HCT116 (cell line): ENCODE results near the gene SKIC8. TPM values are rescaled to one million over a fixed set of nuclear protein-coding genes. Genes with fewer than 3 reads are reported as not detected.

Experiments used
- ATAC-seq: fragments of 200-7000 bp; cut with Tn5 transposase; 2 replicates; pipeline ENCODE4 v1.9.1; 2020; ENCODE audit warnings: mild to moderate bottlenecking, moderate library complexity
- BruUV-seq: library from RNA; stranded (reverse); fragments of 400-500 nt; replicated peaks from 2 replicates; lab custom pipeline; 2021; lab: Mats Ljungman, UMichigan
- CTCF ChIA-PET: fragments of 300-600 bp; sonication (Branson Sonifier 250); formaldehyde crosslinking; loops from one replicate; lab custom pipeline; 2021; ENCODE audit warnings: antibody characterized with exemption; lab: Charles Lee
- POLR2A ChIA-PET: fragments of 300-600, 350-600 bp; sonication (Branson Sonifier 250); formaldehyde crosslinking; loops from one replicate; lab custom pipeline; 2021; ENCODE audit warnings: antibody characterized with exemption; lab: Charles Lee
- RAD21 ChIA-PET, 2 experiments: fragments of 300-600 bp; sonication (Branson Sonifier 250); formaldehyde crosslinking; loops; one replicate each; lab custom pipeline; 2023; ENCODE audit warnings: low total read pairs in 2 of 2; ENCODE audit not compliant: uncharacterized antibody in 2 of 2, unreplicated experiment in 2 of 2, low non-redundant PET in 1 of 2; lab: Charles Lee
- DNase-seq: peaks from one replicate; pipeline ENCODE4 v3.0.0-alpha.2; 2010; ENCODE audit warnings: low read depth, low spot score
- H2AFZ ChIP-seq: fragments of 200-600 bp; shearing (Covaris generic), sonication (generic); 2 replicates; pipeline ENCODE4 v1.6.1; 2017; ENCODE audit warnings: low read depth, mixed run types, mixed read lengths, antibody characterized with exemption, low read length; ENCODE audit not compliant: poor library complexity, severe bottlenecking
- H3K27ac ChIP-seq: 2 replicates; pipeline ENCODE4 v1.5.1; 2012; ENCODE audit warnings: low read depth, low read length
- H3K27me3 ChIP-seq: fragments of 200-600 bp; sonication (generic); 2 replicates; pipeline ENCODE4 v1.6.1; 2016; ENCODE audit warnings: mixed run types, low read length, mixed read lengths; ENCODE audit not compliant: insufficient read depth
- H3K36me3 ChIP-seq, 2 experiments: fragments of 200-500 bp in 1 of 2; fragments of 200-600 bp in 1 of 2; sonication (Bioruptor generic) in 1 of 2; sonication (generic) in 1 of 2; 2 replicates each; pipeline versions ENCODE4 v1.5.1 to v1.6.1; 2014 to 2016; ENCODE audit warnings: low read length in 2 of 2, inconsistent platforms in 1 of 2, mixed read lengths in 1 of 2, mixed run types in 1 of 2; ENCODE audit not compliant: insufficient read depth in 2 of 2, control insufficient read depth in 1 of 2
- H3K4me1 ChIP-seq, 2 experiments: fragments of 200-600 bp in 1 of 2; sonication (generic) in 1 of 2; 2 replicates each; pipeline versions ENCODE4 v1.5.1 to v1.6.1; 2012 to 2017; ENCODE audit warnings: low read length in 2 of 2, inconsistent platforms in 1 of 2, mild to moderate bottlenecking in 1 of 2, mixed read lengths in 1 of 2, mixed run types in 1 of 2, moderate library complexity in 1 of 2; ENCODE audit not compliant: insufficient read depth in 2 of 2, control insufficient read depth in 1 of 2
- H3K4me2 ChIP-seq: fragments of 200-600 bp; sonication (generic); 2 replicates; pipeline ENCODE4 v1.6.1; 2017; ENCODE audit warnings: mixed run types, low read length, mixed read lengths
- H3K4me3 ChIP-seq, 2 experiments: fragments of 200-600 bp in 1 of 2; sonication (generic) in 1 of 2; replicated peaks in 1 of 2; 2 replicates each; pipeline ENCODE4 v1.5.1; 2011 to 2016; ENCODE audit warnings: low read length in 2 of 2, control low read depth in 1 of 2, low read depth in 1 of 2, mild to moderate bottlenecking in 1 of 2, mixed read lengths in 1 of 2, mixed run types in 1 of 2
- H3K79me2 ChIP-seq: fragments of 200-600 bp; sonication (generic); 2 replicates; pipeline ENCODE4 v1.6.1; 2017; ENCODE audit warnings: mild to moderate bottlenecking, mixed run types, low read length, moderate library complexity, mixed read lengths; ENCODE audit not compliant: insufficient read depth
- H3K9ac ChIP-seq: fragments of 200-600 bp; sonication (generic); 2 replicates; pipeline ENCODE4 v1.6.1; 2016; ENCODE audit warnings: low read length, mixed read lengths
- H3K9me2 ChIP-seq: fragments of 200-600 bp; sonication (generic), shearing (Covaris generic); 2 replicates; pipeline ENCODE4 v1.6.1; 2017; ENCODE audit warnings: mixed run types, mild to moderate bottlenecking, moderate library complexity; ENCODE audit not compliant: insufficient read depth
- H3K9me3 ChIP-seq, 2 experiments: fragments of 200-500 bp in 1 of 2; fragments of 200-600 bp in 1 of 2; sonication (Bioruptor generic) in 1 of 2; sonication (generic) in 1 of 2; 2 replicates each; pipeline ENCODE4 v1.6.1; 2014 to 2017; ENCODE audit warnings: low read length in 2 of 2, mixed read lengths in 2 of 2, inconsistent platforms in 1 of 2, low read depth in 1 of 2, mild to moderate bottlenecking in 1 of 2, mixed run types in 1 of 2, moderate library complexity in 1 of 2; ENCODE audit not compliant: control insufficient read depth in 1 of 2, insufficient read depth in 1 of 2
- H4K20me1 ChIP-seq: fragments of 200-600 bp; sonication (generic), shearing (Covaris generic); 2 replicates; pipeline ENCODE4 v1.6.1; 2017; ENCODE audit warnings: mixed run types, mild to moderate bottlenecking, moderate library complexity; ENCODE audit not compliant: insufficient read depth
- EZH2 ChIP-seq: fragments of 200-600 bp; sonication (generic); IDR thresholded peaks from 2 replicates; pipeline ENCODE4 v1.6.1; 2017; ENCODE audit warnings: antibody characterized with exemption, mixed run types
- FOSL1 ChIP-seq: IDR thresholded peaks from 2 replicates; pipeline ENCODE4 v1.6.1; 2012; ENCODE audit warnings: low read depth
- JUND ChIP-seq: IDR thresholded peaks from 2 replicates; pipeline ENCODE4 v1.6.1; 2012
- POLR2AphosphoS5 ChIP-seq: IDR thresholded peaks from 2 replicates; pipeline ENCODE4 v1.6.1; 2011; ENCODE audit warnings: mild to moderate bottlenecking, low read depth, low read length, moderate library complexity
- SP1 ChIP-seq: IDR thresholded peaks from 2 replicates; pipeline ENCODE4 v1.6.1; 2012; ENCODE audit warnings: low read depth
- SRF ChIP-seq: IDR thresholded peaks from 2 replicates; pipeline ENCODE4 v1.6.1; 2012; ENCODE audit warnings: low read depth
- TCF7L2 ChIP-seq: IDR thresholded peaks from 2 replicates; pipeline ENCODE4 v1.7.0; 2011; ENCODE audit warnings: borderline replicate concordance, inconsistent platforms; ENCODE audit not compliant: insufficient read depth, insufficient read length; ENCODE audit errors: extremely low read depth
- YY1 ChIP-seq: IDR thresholded peaks from 2 replicates; pipeline ENCODE4 v1.6.1; 2011; ENCODE audit warnings: low read length, low read depth, moderate library complexity, mild to moderate bottlenecking; ENCODE audit not compliant: insufficient replicate concordance; ENCODE audit errors: extremely low read depth
- ZNF274 ChIP-seq: fragments of 200-500 bp; sonication (Bioruptor generic); IDR thresholded peaks from 2 replicates; pipeline ENCODE4 v1.6.1; 2014; ENCODE audit warnings: mild to moderate bottlenecking, low read depth, low read length, inconsistent platforms
- intact Hi-C: fragments of 100-400 bp; cut with micrococcal nuclease; formaldehyde crosslinking; loops from 2 replicates; pipeline ENCODE4 v1.10.0; 2022
- total RNA-seq: library from RNA; stranded (reverse); gene quantifications from one replicate; pipeline ENCODE4 v1.2.1, GENCODE V29; 2021; ENCODE audit not compliant: unreplicated experiment
- TF ChIP-seq, protein P1 (sequence below): IDR thresholded peaks from 2 replicates; pipeline ENCODE4 v1.6.1; 2012
- TF ChIP-seq, protein P2 (sequence below): IDR thresholded peaks from 2 replicates; pipeline ENCODE4 v1.6.1; 2011; ENCODE audit warnings: mild to moderate bottlenecking, low read length, moderate library complexity; ENCODE audit not compliant: insufficient replicate concordance; ENCODE audit errors: extremely low read depth
- TF ChIP-seq, protein P3 (sequence below): IDR thresholded peaks from 2 replicates; pipeline ENCODE4 v1.6.1; 2012
- TF ChIP-seq, protein P4 (sequence below): IDR thresholded peaks from 2 replicates; pipeline ENCODE4 v1.6.1; 2012; ENCODE audit warnings: low read depth

Gene SKIC8
- total RNA-seq, 1 experiment from 2014 or later: 57.1 TPM

DNA sequence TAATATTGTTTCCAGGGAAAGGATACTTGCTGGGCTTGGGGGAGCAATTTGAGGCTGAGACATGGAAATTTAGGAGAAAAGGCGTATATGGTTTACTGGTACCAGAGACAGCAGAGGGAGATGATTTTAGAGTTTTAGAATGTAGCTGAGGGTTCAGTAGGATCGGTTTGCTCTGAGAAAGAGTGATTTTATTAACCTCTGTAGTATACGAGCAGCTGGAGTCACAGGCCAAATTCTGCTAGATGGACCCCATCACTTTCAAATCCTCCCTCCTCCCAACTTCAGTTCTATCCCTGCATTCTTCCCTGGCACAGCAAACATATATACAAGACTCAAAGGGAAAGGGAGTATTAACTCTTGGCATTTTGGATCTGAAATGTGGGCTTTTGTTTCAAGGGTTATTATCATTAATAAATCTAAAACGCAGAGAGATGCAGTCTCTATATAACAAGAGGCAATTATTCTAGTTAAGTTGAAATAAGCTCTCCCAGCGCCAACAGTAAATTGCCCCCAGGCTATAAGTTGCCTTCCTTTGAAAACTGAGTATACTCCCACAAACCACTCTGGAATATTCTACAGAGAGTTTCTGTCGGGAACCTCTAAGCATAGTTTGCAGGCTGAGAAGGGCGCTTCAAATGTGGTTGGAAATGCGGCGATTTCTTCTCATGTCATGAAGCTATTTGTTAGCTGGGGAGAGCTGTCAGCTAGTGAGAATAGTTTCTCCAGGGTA is 46.2 kb upstream of the SKIC8 start:
- no peak overlapping the region for H3K9ac ChIP-seq
- no peaks in the 10 kb centered on the region for H3K36me3 ChIP-seq
- no peaks in the 10 kb centered on the region for H3K9me2 ChIP-seq
- H4K20me1 ChIP-seq: no peaks in the 10 kb centered on the region
- intact Hi-C loops: no loop called here
- CTCF ChIA-PET: no interaction called here
- no peak overlapping the region for H3K4me2 ChIP-seq
- peaks cover 18% of the 10 kb centered on the region for H3K27me3 ChIP-seq
- no peak for ATAC-seq
- no peak overlapping the region for H3K27ac ChIP-seq
- H3K9me3 ChIP-seq: no peaks in the 10 kb centered on the region
- TF ChIP-seq, protein P1, sequence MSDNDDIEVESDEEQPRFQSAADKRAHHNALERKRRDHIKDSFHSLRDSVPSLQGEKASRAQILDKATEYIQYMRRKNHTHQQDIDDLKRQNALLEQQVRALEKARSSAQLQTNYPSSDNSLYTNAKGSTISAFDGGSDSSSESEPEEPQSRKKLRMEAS: no peak
- TF ChIP-seq SRF (no peak), JUND (no peak), EZH2 (no peak), TCF7L2 (no peak), SP1 (no peak), YY1 (no peak), POLR2AphosphoS5 (no peak), FOSL1 (no peak), ZNF274 (no peak)
- TF ChIP-seq, protein P2, sequence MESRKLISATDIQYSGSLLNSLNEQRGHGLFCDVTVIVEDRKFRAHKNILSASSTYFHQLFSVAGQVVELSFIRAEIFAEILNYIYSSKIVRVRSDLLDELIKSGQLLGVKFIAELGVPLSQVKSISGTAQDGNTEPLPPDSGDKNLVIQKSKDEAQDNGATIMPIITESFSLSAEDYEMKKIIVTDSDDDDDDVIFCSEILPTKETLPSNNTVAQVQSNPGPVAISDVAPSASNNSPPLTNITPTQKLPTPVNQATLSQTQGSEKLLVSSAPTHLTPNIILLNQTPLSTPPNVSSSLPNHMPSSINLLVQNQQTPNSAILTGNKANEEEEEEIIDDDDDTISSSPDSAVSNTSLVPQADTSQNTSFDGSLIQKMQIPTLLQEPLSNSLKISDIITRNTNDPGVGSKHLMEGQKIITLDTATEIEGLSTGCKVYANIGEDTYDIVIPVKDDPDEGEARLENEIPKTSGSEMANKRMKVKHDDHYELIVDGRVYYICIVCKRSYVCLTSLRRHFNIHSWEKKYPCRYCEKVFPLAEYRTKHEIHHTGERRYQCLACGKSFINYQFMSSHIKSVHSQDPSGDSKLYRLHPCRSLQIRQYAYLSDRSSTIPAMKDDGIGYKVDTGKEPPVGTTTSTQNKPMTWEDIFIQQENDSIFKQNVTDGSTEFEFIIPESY: no peak
- TF ChIP-seq, protein P3, sequence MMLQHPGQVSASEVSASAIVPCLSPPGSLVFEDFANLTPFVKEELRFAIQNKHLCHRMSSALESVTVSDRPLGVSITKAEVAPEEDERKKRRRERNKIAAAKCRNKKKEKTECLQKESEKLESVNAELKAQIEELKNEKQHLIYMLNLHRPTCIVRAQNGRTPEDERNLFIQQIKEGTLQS: no peak
- TF ChIP-seq, protein P4, sequence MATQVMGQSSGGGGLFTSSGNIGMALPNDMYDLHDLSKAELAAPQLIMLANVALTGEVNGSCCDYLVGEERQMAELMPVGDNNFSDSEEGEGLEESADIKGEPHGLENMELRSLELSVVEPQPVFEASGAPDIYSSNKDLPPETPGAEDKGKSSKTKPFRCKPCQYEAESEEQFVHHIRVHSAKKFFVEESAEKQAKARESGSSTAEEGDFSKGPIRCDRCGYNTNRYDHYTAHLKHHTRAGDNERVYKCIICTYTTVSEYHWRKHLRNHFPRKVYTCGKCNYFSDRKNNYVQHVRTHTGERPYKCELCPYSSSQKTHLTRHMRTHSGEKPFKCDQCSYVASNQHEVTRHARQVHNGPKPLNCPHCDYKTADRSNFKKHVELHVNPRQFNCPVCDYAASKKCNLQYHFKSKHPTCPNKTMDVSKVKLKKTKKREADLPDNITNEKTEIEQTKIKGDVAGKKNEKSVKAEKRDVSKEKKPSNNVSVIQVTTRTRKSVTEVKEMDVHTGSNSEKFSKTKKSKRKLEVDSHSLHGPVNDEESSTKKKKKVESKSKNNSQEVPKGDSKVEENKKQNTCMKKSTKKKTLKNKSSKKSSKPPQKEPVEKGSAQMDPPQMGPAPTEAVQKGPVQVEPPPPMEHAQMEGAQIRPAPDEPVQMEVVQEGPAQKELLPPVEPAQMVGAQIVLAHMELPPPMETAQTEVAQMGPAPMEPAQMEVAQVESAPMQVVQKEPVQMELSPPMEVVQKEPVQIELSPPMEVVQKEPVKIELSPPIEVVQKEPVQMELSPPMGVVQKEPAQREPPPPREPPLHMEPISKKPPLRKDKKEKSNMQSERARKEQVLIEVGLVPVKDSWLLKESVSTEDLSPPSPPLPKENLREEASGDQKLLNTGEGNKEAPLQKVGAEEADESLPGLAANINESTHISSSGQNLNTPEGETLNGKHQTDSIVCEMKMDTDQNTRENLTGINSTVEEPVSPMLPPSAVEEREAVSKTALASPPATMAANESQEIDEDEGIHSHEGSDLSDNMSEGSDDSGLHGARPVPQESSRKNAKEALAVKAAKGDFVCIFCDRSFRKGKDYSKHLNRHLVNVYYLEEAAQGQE: no peak
- no TSS peak for BruUV-seq
- DNase-seq: no peak
- POLR2A ChIA-PET: no interaction called here
- H3K4me1 ChIP-seq: no peaks in the 10 kb centered on the region
- H2AFZ ChIP-seq: no peak overlapping the region
- no peak overlapping the region for H3K4me3 ChIP-seq
- H3K79me2 ChIP-seq: no peaks in the 10 kb centered on the region
- RAD21 ChIA-PET: no interaction called here
